SK-N-MC (cell line): Measurements from ENCODE around the gene KIF2A.

ENCODE experiments used
- DNase-seq: peaks from one replicate; pipeline ENCODE4 v3.0.0-alpha.2; 2011; ENCODE audit warnings: low read depth, low spot score
- H3K27ac ChIP-seq: fragments of 200-600 bp; sonication (generic); 2 replicates; pipeline ENCODE4 v1.5.1; 2016; ENCODE audit warnings: mixed run types
- H3K36me3 ChIP-seq: fragments of 200-600 bp; sonication (generic); 2 replicates; pipeline ENCODE4 v1.6.1; 2017; ENCODE audit warnings: antibody characterized with exemption, low read length, mixed read lengths; ENCODE audit not compliant: insufficient read depth
- H3K4me3 ChIP-seq: fragments of 200-600 bp; sonication (generic); 2 replicates; pipeline ENCODE4 v1.5.1; 2016
- H3K9ac ChIP-seq: fragments of 200-600 bp; sonication (generic); 2 replicates; pipeline ENCODE4 v1.8.0; 2017; ENCODE audit warnings: mixed run types, mixed read lengths; ENCODE audit not compliant: insufficient read length
- H3K9me3 ChIP-seq: fragments of 200-600 bp; sonication (generic); 2 replicates; pipeline ENCODE4 v1.6.1; 2017; ENCODE audit warnings: low read depth, mild to moderate bottlenecking, antibody characterized with exemption, low read length, moderate library complexity, mixed read lengths
- EZH2 ChIP-seq: fragments of 200-600 bp; sonication (generic); IDR thresholded peaks from one replicate; pipeline ENCODE4 v1.6.1; 2017; ENCODE audit warnings: antibody characterized with exemption
- FOXP2 ChIP-seq: optimal IDR thresholded peaks from 2 replicates; pipeline ENCODE3; 2011; ENCODE audit warnings: mild to moderate bottlenecking, moderate library complexity; ENCODE audit not compliant: insufficient read depth; ENCODE audit errors: extremely low read length, control extremely low read depth
- POLR2AphosphoS5 ChIP-seq: IDR thresholded peaks from 2 replicates; pipeline ENCODE4 v1.6.1; 2012; ENCODE audit warnings: mild to moderate bottlenecking, low read depth, low read length, borderline replicate concordance

KIF2A gene

DNA sequence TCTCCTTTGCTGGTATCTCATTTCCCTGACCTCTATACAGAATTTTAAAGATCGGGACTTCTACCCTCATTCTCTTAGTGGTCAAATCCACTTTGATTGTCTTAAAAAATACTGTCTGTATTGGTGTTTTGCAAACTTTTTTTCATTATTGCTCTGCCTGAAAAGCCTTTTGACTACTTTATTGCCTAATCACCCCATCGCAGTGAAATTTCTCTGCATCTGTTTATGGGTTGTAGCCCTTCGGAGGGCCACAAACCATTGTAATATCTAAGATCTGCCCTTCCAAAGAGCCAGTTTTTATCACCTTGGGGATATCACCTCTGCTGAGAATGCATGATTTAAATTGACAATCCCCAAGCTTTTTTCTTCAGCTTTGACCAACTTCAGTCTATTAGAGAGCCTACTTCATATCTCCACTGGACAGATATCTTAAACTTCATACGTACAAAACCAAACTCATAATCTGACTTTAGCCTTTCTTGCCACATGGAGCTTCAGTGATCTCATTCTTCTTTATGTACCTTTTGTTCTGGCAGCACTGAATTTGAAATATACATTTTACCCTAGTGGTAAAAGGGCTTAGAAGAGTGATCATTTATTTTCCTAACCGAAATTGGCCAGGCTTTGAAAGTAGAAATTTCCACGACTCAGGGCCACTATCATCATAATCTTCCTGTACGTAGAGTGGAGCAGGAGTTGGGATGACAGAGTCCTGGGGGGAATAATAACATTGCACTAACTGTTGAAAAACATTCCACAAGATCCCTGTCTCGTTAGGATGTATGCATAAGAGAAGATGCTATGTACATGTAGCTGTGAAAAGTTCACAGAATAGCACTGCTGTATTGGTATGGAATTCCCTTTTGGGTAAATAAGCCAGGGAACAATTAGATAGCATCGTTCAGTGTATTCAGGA is 21.4 kb downstream of the KIF2A start:
- no peaks in the 10 kb centered on the region for H3K9me3 ChIP-seq
- peaks cover 2% of the 10 kb centered on the region for H3K36me3 ChIP-seq
- H3K9ac ChIP-seq, result no peak overlapping the region
- DNase-seq, result no peak
- TF ChIP-seq EZH2 (no peak), POLR2AphosphoS5 (no peak), FOXP2 (no peak)
- no peak overlapping the region for H3K4me3 ChIP-seq
- H3K27ac ChIP-seq, result peak overlapping the region; percentile 26; the same call in 1 of the 2 replicates

DNA sequence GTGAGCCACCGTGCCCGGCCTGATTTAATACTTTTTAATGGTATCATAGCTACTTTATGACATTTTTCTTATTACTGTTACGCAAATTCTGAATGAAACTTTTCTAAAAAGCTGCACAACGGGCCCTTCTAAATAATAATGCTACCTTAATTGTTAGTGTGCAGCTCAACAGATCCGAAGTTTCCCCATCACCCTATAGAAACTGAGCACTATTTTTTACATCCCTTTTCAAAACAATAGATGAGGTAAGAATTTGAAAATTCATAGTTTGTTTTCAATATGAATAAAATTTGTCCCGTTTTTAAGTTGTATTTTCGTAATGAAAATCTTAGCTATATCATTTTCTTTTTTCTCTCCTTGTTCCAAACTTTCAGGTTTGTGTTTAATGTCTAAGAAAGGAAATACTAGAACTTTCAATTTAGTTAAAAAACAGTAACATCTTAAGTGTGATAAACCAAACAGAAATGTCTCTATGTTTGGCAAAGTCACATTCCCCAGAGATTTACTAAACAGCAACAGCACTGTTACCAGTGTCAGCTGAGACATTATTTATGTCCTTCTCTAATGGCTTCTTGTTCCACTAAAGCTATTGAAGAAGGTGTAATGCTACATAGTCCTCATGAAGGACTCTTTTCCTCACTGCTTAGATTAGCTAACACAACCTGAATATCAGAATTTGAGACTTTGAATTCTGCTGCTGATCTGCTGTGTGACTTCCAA is 22.9 kb downstream of the KIF2A start:
- no peak for TF ChIP-seq FOXP2
- no peak for TF ChIP-seq EZH2
- no peak for TF ChIP-seq POLR2AphosphoS5
- H3K4me3 ChIP-seq, result no peak overlapping the region
- no peak overlapping the region for H3K9ac ChIP-seq
- no peak for DNase-seq
- peaks cover under 1% of the 10 kb centered on the region; the same call in 1 of the 2 replicates for H3K36me3 ChIP-seq
- H3K27ac ChIP-seq, result no peak overlapping the region
- H3K9me3 ChIP-seq, result no peaks in the 10 kb centered on the region

GRCh38 chr5:62330302-62330701 is 24.3 kb downstream of the KIF2A start:
- peaks cover 11% of the 10 kb centered on the region; the same call in 1 of the 2 replicates for H3K36me3 ChIP-seq
- TF ChIP-seq FOXP2 (no peak), EZH2 (no peak), POLR2AphosphoS5 (no peak)
- H3K9me3 ChIP-seq, result no peaks in the 10 kb centered on the region
- H3K4me3 ChIP-seq, result no peak overlapping the region
- no peak overlapping the region for H3K9ac ChIP-seq
- no peak overlapping the region for H3K27ac ChIP-seq
- DNase-seq, result no peak

DNA sequence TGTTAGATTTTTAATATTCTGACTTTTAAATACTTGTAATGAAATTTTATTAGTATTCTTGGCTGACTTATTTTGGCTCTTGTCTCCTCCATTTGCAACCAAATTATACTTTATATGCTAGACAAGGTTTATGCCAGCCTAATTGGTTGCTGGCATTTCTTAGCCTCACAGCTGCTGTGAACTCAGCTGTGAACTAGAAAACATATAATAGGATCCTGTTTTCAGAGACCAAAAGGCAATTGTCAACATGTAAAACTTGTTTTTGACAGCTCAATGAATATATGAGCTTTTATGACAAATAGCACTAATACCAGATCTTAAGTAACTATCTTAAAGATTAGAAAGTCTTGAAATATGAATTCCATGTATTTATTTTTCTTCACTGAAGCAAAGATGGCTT is 25.9 kb downstream of the KIF2A start:
- TF ChIP-seq POLR2AphosphoS5 (no peak), EZH2 (no peak), FOXP2 (no peak)
- 0 out of 2 replicates have a peak overlapping the region, but pooled peaks have one; percentile 27 for H3K27ac ChIP-seq
- no peak overlapping the region for H3K9ac ChIP-seq
- DNase-seq, result no peak
- H3K4me3 ChIP-seq, result no peak overlapping the region
- no peaks in the 10 kb centered on the region for H3K9me3 ChIP-seq
- H3K36me3 ChIP-seq, result peaks cover 11% of the 10 kb centered on the region; the same call in 1 of the 2 replicates

DNA sequence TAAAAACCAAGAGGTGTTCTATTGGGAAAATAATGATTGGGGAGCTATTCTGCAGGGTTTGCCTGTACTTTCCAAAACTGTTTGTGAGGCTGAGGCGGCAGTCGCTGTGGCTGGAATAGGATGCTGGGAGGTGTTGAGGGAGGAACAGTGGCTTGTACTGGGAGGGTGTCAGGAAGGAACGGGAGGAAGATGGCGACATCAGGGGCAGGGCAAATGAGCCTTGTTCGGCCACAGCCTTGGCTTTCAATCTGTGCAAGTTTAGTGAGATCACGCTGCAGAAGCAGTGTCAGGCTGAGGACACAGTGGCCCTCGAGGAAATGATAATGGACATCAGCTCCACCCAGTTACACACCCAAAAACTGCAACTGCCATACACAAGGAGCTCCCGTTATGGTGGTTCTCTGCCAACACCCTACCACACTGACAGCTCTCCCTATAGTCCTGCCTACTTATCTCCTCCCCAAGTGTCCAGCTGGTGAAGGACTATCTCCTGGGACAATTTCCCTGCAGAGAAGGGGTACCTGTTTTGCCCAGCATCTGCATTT is 27.3 kb downstream of the KIF2A start:
- TF ChIP-seq FOXP2 (no peak), EZH2 (no peak), POLR2AphosphoS5 (no peak)
- peaks cover 11% of the 10 kb centered on the region; the same call in 1 of the 2 replicates for H3K36me3 ChIP-seq
- no peak overlapping the region for H3K27ac ChIP-seq
- H3K4me3 ChIP-seq, result no peak overlapping the region
- H3K9ac ChIP-seq, result no peak overlapping the region
- DNase-seq, result no peak
- no peaks in the 10 kb centered on the region for H3K9me3 ChIP-seq

- Histone ChIP-seq H3K9ac (no peak overlapping the region), H3K36me3 (peaks cover 11% of the 10 kb centered on the region; the same call in 1 of the 2 replicates), H3K27ac (no peak overlapping the region), H3K9me3 (no peaks in the 10 kb centered on the region), H3K4me3 (no peak overlapping the region)
- DNase-seq, result no peak
- TF ChIP-seq FOXP2 (no peak), EZH2 (no peak), POLR2AphosphoS5 (no peak)
These were observed 28.1 kb downstream of the KIF2A start for GRCh38 chr5:62334082-62334481.

- DNase-seq, result no peak
- no peak overlapping the region for H3K4me3 ChIP-seq
- TF ChIP-seq POLR2AphosphoS5 (no peak), EZH2 (no peak), FOXP2 (no peak)
- no peaks in the 10 kb centered on the region for H3K9me3 ChIP-seq
- no peak overlapping the region for H3K9ac ChIP-seq
- H3K27ac ChIP-seq, result no peak overlapping the region
- H3K36me3 ChIP-seq, result peaks cover 6% of the 10 kb centered on the region; the same call in 1 of the 2 replicates
These were observed 34.4 kb downstream of the KIF2A start for GRCh38 chr5:62340392-62340791.

GRCh38 chr5:62340979-62341378 is 35.0 kb downstream of the KIF2A start:
- peaks cover 6% of the 10 kb centered on the region; the same call in 1 of the 2 replicates for H3K36me3 ChIP-seq
- TF ChIP-seq POLR2AphosphoS5, result no peak

More at GRCh38 chr5:62340979-62341378, 35.0 kb downstream of the KIF2A start:
- DNase-seq, result no peak
- Histone ChIP-seq H3K9me3 (no peaks in the 10 kb centered on the region), H3K27ac (no peak overlapping the region), H3K9ac (no peak overlapping the region), H3K4me3 (no peak overlapping the region)
